H9 (cell line): Measurements from ENCODE around the gene ODR4. TPM values are rescaled to one million over a fixed set of nuclear protein-coding genes. Genes with fewer than 3 reads are reported as not detected.

Experiments used
- DNase-seq: peaks from one replicate; pipeline ENCODE4 v3.0.0-alpha.2; 2017
- H2AFZ ChIP-seq: one replicate; pipeline ENCODE4 v1.6.1; 2013; ENCODE audit warnings: mild to moderate bottlenecking, low read length, control low read depth, moderate library complexity
- H2AK5ac ChIP-seq: 2 replicates; pipeline ENCODE4 v1.6.1; 2013; ENCODE audit warnings: low read length, control low read depth, mixed read lengths; ENCODE audit not compliant: insufficient read length
- H2BK120ac ChIP-seq: one replicate; pipeline ENCODE4 v1.6.1; 2013; ENCODE audit warnings: low read depth, mild to moderate bottlenecking, low read length, control low read depth, inconsistent platforms; ENCODE audit not compliant: poor library complexity, severe bottlenecking
- H2BK12ac ChIP-seq: 2 replicates; pipeline ENCODE4 v1.6.1; 2013; ENCODE audit warnings: low read length, control low read depth, mixed read lengths, low read depth; ENCODE audit not compliant: insufficient read length
- H2BK15ac ChIP-seq: 2 replicates; pipeline ENCODE4 v1.6.1; 2013; ENCODE audit warnings: low read depth, low read length, control low read depth
- H2BK20ac ChIP-seq: one replicate; pipeline ENCODE4 v1.6.1; 2013; ENCODE audit warnings: low read depth, mild to moderate bottlenecking, low read length, control low read depth, inconsistent platforms; ENCODE audit not compliant: poor library complexity, severe bottlenecking
- H2BK5ac ChIP-seq: 2 replicates; pipeline ENCODE4 v1.6.1; 2013; ENCODE audit warnings: low read length, control low read depth, mixed read lengths; ENCODE audit not compliant: insufficient read length
- H3K14ac ChIP-seq: 2 replicates; pipeline ENCODE4 v1.6.1; 2013; ENCODE audit warnings: low read length, control low read depth; ENCODE audit not compliant: insufficient read depth
- H3K18ac ChIP-seq: 2 replicates; pipeline ENCODE4 v1.6.1; 2013; ENCODE audit warnings: low read depth, mild to moderate bottlenecking, mixed read lengths, low read length, control low read depth; ENCODE audit not compliant: insufficient read length
- H3K23ac ChIP-seq: 2 replicates; pipeline ENCODE4 v1.6.1; 2013; ENCODE audit warnings: low read length, control low read depth, mixed read lengths, low read depth; ENCODE audit not compliant: insufficient read length
- H3K23me2 ChIP-seq: 2 replicates; pipeline ENCODE4 v1.6.1; 2013; ENCODE audit warnings: low read depth, mild to moderate bottlenecking, mixed read lengths, low read length, control low read depth; ENCODE audit not compliant: insufficient read length, poor library complexity, severe bottlenecking
- H3K27ac ChIP-seq: 2 replicates; pipeline ENCODE4 v1.5.1; 2013; ENCODE audit warnings: low read length, control low read depth, mixed read lengths, low read depth; ENCODE audit not compliant: insufficient read length
- H3K27me3 ChIP-seq: 2 replicates; pipeline ENCODE4 v1.6.1; 2013; ENCODE audit warnings: low read length, control low read depth, inconsistent platforms; ENCODE audit not compliant: insufficient read depth
- H3K4ac ChIP-seq: 2 replicates; pipeline ENCODE4 v1.6.1; 2013; ENCODE audit warnings: low read depth, mild to moderate bottlenecking, control low read depth, inconsistent platforms, low read length, moderate library complexity
- H3K4me1 ChIP-seq: 2 replicates; pipeline ENCODE4 v1.6.1; 2013; ENCODE audit warnings: low read length, control low read depth, inconsistent platforms; ENCODE audit not compliant: insufficient read depth
- H3K4me2 ChIP-seq: 2 replicates; pipeline ENCODE4 v1.6.1; 2013; ENCODE audit warnings: low read length, control low read depth, mixed read lengths; ENCODE audit not compliant: insufficient read length, insufficient read depth
- H3K56ac ChIP-seq: 2 replicates; pipeline ENCODE4 v1.6.1; 2013; ENCODE audit warnings: low read depth, mild to moderate bottlenecking, mixed read lengths, low read length, control low read depth; ENCODE audit not compliant: insufficient read length
- H3K79me1 ChIP-seq: 2 replicates; pipeline ENCODE4 v1.6.1; 2013; ENCODE audit warnings: low read depth, mild to moderate bottlenecking, moderate library complexity, low read length, control low read depth, inconsistent platforms; ENCODE audit not compliant: insufficient read depth, poor library complexity, severe bottlenecking
- H3K79me2 ChIP-seq: 2 replicates; pipeline ENCODE4 v1.6.1; 2013; ENCODE audit warnings: low read length, control low read depth, inconsistent platforms; ENCODE audit not compliant: insufficient read depth
- H3K9ac ChIP-seq: 2 replicates; pipeline ENCODE4 v1.6.1; 2013; ENCODE audit warnings: low read length, control low read depth, mixed read lengths; ENCODE audit not compliant: insufficient read length; ENCODE audit errors: extremely low read depth
- H3K9me3 ChIP-seq: one replicate; pipeline ENCODE4 v1.6.1; 2013; ENCODE audit warnings: low read depth, low read length, inconsistent platforms; ENCODE audit not compliant: control insufficient read depth
- H3T11ph ChIP-seq: one replicate; pipeline ENCODE4 v1.6.1; 2013; ENCODE audit warnings: mild to moderate bottlenecking, low read length, control low read depth, inconsistent platforms
- H4K20me1 ChIP-seq: one replicate; pipeline ENCODE4 v1.6.1; 2013; ENCODE audit not compliant: control insufficient read depth, insufficient read length, insufficient read depth
- H4K5ac ChIP-seq: 2 replicates; pipeline ENCODE4 v1.6.1; 2013; ENCODE audit warnings: low read depth, mild to moderate bottlenecking, mixed read lengths, low read length, control low read depth; ENCODE audit not compliant: insufficient read length
- H4K8ac ChIP-seq: replicated peaks from 2 replicates; pipeline ENCODE4 v1.6.1; 2013; ENCODE audit warnings: low read length, control low read depth, mixed read lengths, low read depth; ENCODE audit not compliant: insufficient read length
- H4K91ac ChIP-seq: 2 replicates; pipeline ENCODE4 v1.6.1; 2013; ENCODE audit warnings: low read depth, mild to moderate bottlenecking, moderate library complexity, mixed read lengths, low read length, control low read depth; ENCODE audit not compliant: insufficient read length
- H3K27ac Mint-ChIP-seq, 3 experiments: 2 replicates in 2 of 3; 3 replicates in 1 of 3; pipeline ENCODE4 v1.8.0; 2020 to 2021; ENCODE audit warnings: mixed read lengths in 3 of 3, mild to moderate bottlenecking in 1 of 3, moderate library complexity in 1 of 3
- H3K27me3 Mint-ChIP-seq: 2 replicates; pipeline ENCODE4 v1.8.0; 2021; ENCODE audit warnings: low read depth, mild to moderate bottlenecking, moderate library complexity, mixed read lengths
- H3K36me3 Mint-ChIP-seq, 3 experiments: 2 replicates in 2 of 3; 3 replicates in 1 of 3; pipeline ENCODE4 v1.8.0; 2020 to 2021; ENCODE audit warnings: low read depth in 3 of 3, mixed read lengths in 3 of 3; ENCODE audit not compliant: insufficient read depth in 1 of 3
- H3K4me1 Mint-ChIP-seq, 2 experiments: 2 replicates each; pipeline ENCODE4 v1.8.0; 2020; ENCODE audit warnings: mixed read lengths in 2 of 2
- H3K4me3 Mint-ChIP-seq, 2 experiments: 2 replicates in 1 of 2; 3 replicates in 1 of 2; pipeline ENCODE4 v1.8.0; 2020 to 2021; ENCODE audit warnings: mild to moderate bottlenecking in 2 of 2, mixed read lengths in 2 of 2, moderate library complexity in 1 of 2
- H3K9me3 Mint-ChIP-seq, 2 experiments: 2 replicates in 1 of 2; 3 replicates in 1 of 2; pipeline ENCODE4 v1.8.0; 2020; ENCODE audit warnings: mild to moderate bottlenecking in 2 of 2, mixed read lengths in 2 of 2, moderate library complexity in 1 of 2
- WGBS: extraction: QIAGEN DNeasy Blood & Tissue Kit; methylation state at CpG from one replicate; pipeline ENCODE4 v1.1.7; 2013; ENCODE audit warnings: missing lambda C conversion rate, low lambda C conversion rate, mixed read lengths; ENCODE audit not compliant: insufficient read length; ENCODE audit errors: extremely low coverage; 5-methylcytosine and 5-hydroxymethylcytosine counted together
- total RNA-seq: library from RNA; stranded (reverse); gene quantifications from 2 replicates; pipeline ENCODE4 v1.2.1, GENCODE V29; 2021
- TF ChIP-seq, protein P1 (sequence below): fragments of 200-600 bp; sonication (generic); conservative IDR thresholded peaks from 3 replicates; pipeline ENCODE4 v1.8.0; 2021; ENCODE audit warnings: antibody characterized with exemption, mild to moderate bottlenecking

ODR4 gene
- total RNA-seq, 1 experiment from 2014 or later, result 17.1 TPM

DNA sequence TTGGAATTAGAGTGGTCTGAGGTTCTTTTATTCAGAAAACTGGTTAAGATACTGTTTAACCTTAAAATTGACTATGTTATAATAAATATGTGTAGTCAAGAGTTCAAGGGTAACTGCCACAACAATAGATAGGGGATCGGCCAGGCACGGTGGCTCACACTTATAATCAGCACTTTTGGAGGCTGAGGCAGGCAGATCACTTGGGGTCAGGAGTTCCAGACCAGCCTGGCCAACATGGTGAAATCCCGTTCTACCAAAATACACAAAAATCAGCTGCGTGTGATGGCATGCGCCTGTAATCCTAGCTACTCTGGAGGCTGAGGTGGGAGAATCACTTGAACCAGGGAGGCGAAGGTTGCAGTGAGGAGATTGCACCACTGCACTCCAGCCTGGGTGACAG lies 45.8 kb downstream of the ODR4 start:
- no peak overlapping the region for H3K27ac Mint-ChIP-seq
- no peaks in the 10 kb centered on the region for H3K27me3 ChIP-seq
- no peak overlapping the region for H3K23ac ChIP-seq
- H2BK120ac ChIP-seq, result no peak overlapping the region
- TF ChIP-seq, protein P1, sequence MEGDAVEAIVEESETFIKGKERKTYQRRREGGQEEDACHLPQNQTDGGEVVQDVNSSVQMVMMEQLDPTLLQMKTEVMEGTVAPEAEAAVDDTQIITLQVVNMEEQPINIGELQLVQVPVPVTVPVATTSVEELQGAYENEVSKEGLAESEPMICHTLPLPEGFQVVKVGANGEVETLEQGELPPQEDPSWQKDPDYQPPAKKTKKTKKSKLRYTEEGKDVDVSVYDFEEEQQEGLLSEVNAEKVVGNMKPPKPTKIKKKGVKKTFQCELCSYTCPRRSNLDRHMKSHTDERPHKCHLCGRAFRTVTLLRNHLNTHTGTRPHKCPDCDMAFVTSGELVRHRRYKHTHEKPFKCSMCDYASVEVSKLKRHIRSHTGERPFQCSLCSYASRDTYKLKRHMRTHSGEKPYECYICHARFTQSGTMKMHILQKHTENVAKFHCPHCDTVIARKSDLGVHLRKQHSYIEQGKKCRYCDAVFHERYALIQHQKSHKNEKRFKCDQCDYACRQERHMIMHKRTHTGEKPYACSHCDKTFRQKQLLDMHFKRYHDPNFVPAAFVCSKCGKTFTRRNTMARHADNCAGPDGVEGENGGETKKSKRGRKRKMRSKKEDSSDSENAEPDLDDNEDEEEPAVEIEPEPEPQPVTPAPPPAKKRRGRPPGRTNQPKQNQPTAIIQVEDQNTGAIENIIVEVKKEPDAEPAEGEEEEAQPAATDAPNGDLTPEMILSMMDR, result no peak
- no peak overlapping the region for H2AK5ac ChIP-seq
- H3T11ph ChIP-seq, result no peak overlapping the region
- H3K4me1 ChIP-seq, result no peaks in the 10 kb centered on the region
- H3K9me3 ChIP-seq, result no peaks in the 10 kb centered on the region
- H4K20me1 ChIP-seq, result no peaks in the 10 kb centered on the region
- H3K18ac ChIP-seq, result no peak overlapping the region
- H2BK15ac ChIP-seq, result no peak overlapping the region
- no peak overlapping the region for H2BK5ac ChIP-seq
- no peak overlapping the region for H3K27ac ChIP-seq
- H3K14ac ChIP-seq, result no peak overlapping the region
- WGBS, result no CpG with 5 or more reads among the region's 6 CpGs
- H3K4me1 Mint-ChIP-seq, result no peaks in the 10 kb centered on the region
- no peak overlapping the region for H2BK20ac ChIP-seq
- no peak overlapping the region for H4K5ac ChIP-seq
- no peak for DNase-seq
- H3K4ac ChIP-seq, result no peak overlapping the region
- no peak overlapping the region for H4K91ac ChIP-seq
- no peaks in the 10 kb centered on the region for H3K79me2 ChIP-seq
- no peaks in the 10 kb centered on the region for H3K27me3 Mint-ChIP-seq
- H3K36me3 Mint-ChIP-seq, result peaks cover 4 to 20% (median 14%) of the 10 kb centered on the region in 3 experiments; a peak in 6 of 7 replicates
- H4K8ac ChIP-seq, result no peak overlapping the region
- H2BK12ac ChIP-seq, result no peak overlapping the region
- H3K4me2 ChIP-seq, result no peak overlapping the region
- no peaks in the 10 kb centered on the region for H3K79me1 ChIP-seq
- no peak overlapping the region for H2AFZ ChIP-seq
- no peak overlapping the region for H3K56ac ChIP-seq
- H3K4me3 Mint-ChIP-seq, result no peak overlapping the region
- H3K23me2 ChIP-seq, result no peaks in the 10 kb centered on the region
- no peak overlapping the region for H3K9ac ChIP-seq
- H3K9me3 Mint-ChIP-seq, result no peaks in the 10 kb centered on the region
